ENCODE measurements around the gene DOP1A. TPM values are rescaled to one million over a fixed set of nuclear protein-coding genes. Genes with fewer than 3 reads are reported as not detected.

Gene DOP1A
- total and polyA plus RNA-seq, 2 of the 4 experiments (the other 2 are of a cell fraction) = 6.0 to 32.4 TPM

- Histone ChIP-seq H2AK5ac (ENCODE audit: low read depth, low read length) (no peak overlapping the region), H3K4ac (ENCODE audit: low read depth, low read length) (no peak overlapping the region), H2AK9ac (replicated peaks; ENCODE audit: low read depth, low read length, poor library complexity) (no peak overlapping the region), H2BK15ac (ENCODE audit: low read depth, low read length) (no peak overlapping the region), H2BK5ac (ENCODE audit: low read depth, low read length, poor library complexity, severe bottlenecking) (no peak overlapping the region), H4K8ac (ENCODE audit: low read depth in 2 of 2, low read length in 2 of 2) (no peak overlapping the region), H3K18ac (ENCODE audit: low read depth, low read length) (no peak overlapping the region), H3K14ac (replicated peaks; ENCODE audit: low read depth, low read length) (no peak overlapping the region), H3K36me3 (ENCODE audit: control insufficient read depth, insufficient read depth, low read length) (peaks cover 54% of the 10 kb centered on the region), H2BK120ac (ENCODE audit: low read depth, low read length) (no peak overlapping the region), H2AFZ (replicated peaks; ENCODE audit: low read length, poor library complexity) (no peak overlapping the region), H2BK20ac (ENCODE audit: low read depth, low read length) (no peak overlapping the region), H3K9me3 (ENCODE audit: control insufficient read depth, insufficient read depth, low read length) (no peaks in the 10 kb centered on the region), H3K56ac (ENCODE audit: extremely low read depth, insufficient read depth, low read length) (no peak overlapping the region), H4K5ac (ENCODE audit: low read depth, low read length) (no peak overlapping the region), H3K4me3 (ENCODE audit: insufficient read depth, low read depth, low read length) (no peak overlapping the region), H3K27ac (ENCODE audit: insufficient read depth, low read length) (no peak overlapping the region), H3K23ac (ENCODE audit: low read depth, low read length) (no peak overlapping the region), H3K4me2 (ENCODE audit: low read depth, low read length) (no peak overlapping the region), H3K79me1 (ENCODE audit: low read depth in 1 of 2, low read length in 2 of 2) (peaks cover 6 to 9% of the 10 kb centered on the region in 2 experiments; a peak in 1 of 4 replicates), H3K4me1 (ENCODE audit: control insufficient read depth, insufficient read depth, low read length) (no peaks in the 10 kb centered on the region), H4K91ac (ENCODE audit: insufficient read depth, low read depth, low read length) (no peak overlapping the region), H3K27me3 (ENCODE audit: control insufficient read depth, insufficient read depth, low read length) (no peaks in the 10 kb centered on the region), H3K9ac (ENCODE audit: low read depth, low read length) (no peak overlapping the region), H4K20me1 (ENCODE audit: insufficient read depth, low read length) (peaks cover 3% of the 10 kb centered on the region; the same call in 1 of the 2 replicates), H3K9me1 (ENCODE audit: insufficient read depth, low read length) (no peaks in the 10 kb centered on the region)
- BruUV-seq (replicated peaks) = no TSS peak
- WGBS, 2 experiments (ENCODE audit: extremely low coverage in 2 of 2, insufficient read length in 1 of 2) = no CpG with 5 or more reads among the region's 1 CpG
- CTCF ChIA-PET = interaction anchor here (0.7 to 0.9 kb wide), 2 partner anchors 46 to 102 kb away, joined by 3 to 4 read pairs; partner anchors contain the start of gene DOP1A
- dilution Hi-C loops (cut with HindIII; ENCODE audit: low sequenced_read_pairs, unreplicated experiment) (no loop called here), intact Hi-C loops (cut with micrococcal nuclease) (no loop called here), in situ Hi-C loops (cut with MboI; ENCODE audit: low sequenced_read_pairs) (no loop called here)
- POLR2A ChIA-PET (ENCODE audit: unreplicated experiment) = no interaction called here
- ATAC-seq (ENCODE audit: low read depth) (no peak; the same call in 1 of the 2 replicates), DNase-seq (no peak)
- TF ChIP-seq FOS (IDR thresholded peaks at IDR 0.05; ENCODE audit: low read depth, low read length) (no peak), NFE2L2 (IDR thresholded peaks at IDR 0.05; ENCODE audit: low read depth, low read length) (no peak), CHD1 (IDR thresholded peaks at IDR 0.05; ENCODE audit: low read depth, low read length) (no peak), SMC3 (IDR thresholded peaks at IDR 0.05; ENCODE audit: low read depth, low read length) (no peak), MXI1 (IDR thresholded peaks at IDR 0.05; ENCODE audit: borderline replicate concordance, low read depth, low read length) (no peak), RCOR1 (IDR thresholded peaks at IDR 0.05; ENCODE audit: insufficient replicate concordance, low read length) (no peak), MAZ (IDR thresholded peaks at IDR 0.05; ENCODE audit: borderline replicate concordance, low read depth, low read length) (no peak), BHLHE40 (IDR thresholded peaks at IDR 0.05; ENCODE audit: low read depth, low read length) (no peak), RFX5 (IDR thresholded peaks at IDR 0.05; ENCODE audit: low read depth, low read length) (no peak), USF2 (IDR thresholded peaks at IDR 0.05; ENCODE audit: low read depth, low read length) (no peak)
- TF ChIP-seq, protein P1, sequence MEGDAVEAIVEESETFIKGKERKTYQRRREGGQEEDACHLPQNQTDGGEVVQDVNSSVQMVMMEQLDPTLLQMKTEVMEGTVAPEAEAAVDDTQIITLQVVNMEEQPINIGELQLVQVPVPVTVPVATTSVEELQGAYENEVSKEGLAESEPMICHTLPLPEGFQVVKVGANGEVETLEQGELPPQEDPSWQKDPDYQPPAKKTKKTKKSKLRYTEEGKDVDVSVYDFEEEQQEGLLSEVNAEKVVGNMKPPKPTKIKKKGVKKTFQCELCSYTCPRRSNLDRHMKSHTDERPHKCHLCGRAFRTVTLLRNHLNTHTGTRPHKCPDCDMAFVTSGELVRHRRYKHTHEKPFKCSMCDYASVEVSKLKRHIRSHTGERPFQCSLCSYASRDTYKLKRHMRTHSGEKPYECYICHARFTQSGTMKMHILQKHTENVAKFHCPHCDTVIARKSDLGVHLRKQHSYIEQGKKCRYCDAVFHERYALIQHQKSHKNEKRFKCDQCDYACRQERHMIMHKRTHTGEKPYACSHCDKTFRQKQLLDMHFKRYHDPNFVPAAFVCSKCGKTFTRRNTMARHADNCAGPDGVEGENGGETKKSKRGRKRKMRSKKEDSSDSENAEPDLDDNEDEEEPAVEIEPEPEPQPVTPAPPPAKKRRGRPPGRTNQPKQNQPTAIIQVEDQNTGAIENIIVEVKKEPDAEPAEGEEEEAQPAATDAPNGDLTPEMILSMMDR (conservative IDR thresholded peaks at IDR 0.05; ENCODE audit: low read depth, low read length) = no peak
These were observed 102.0 kb downstream of the DOP1A start for GRCh38 chr6:83169511-83169910.

Measured in IMR-90 (cell line).